Measurements from ENCODE around the gene ITGB7. TPM values are rescaled to one million over a fixed set of nuclear protein-coding genes. Genes with fewer than 3 reads are reported as not detected.

Gene ITGB7
- total and polyA plus RNA-seq, 11 donors: 0.12 to 11.6 (median 1.1) TPM

- WGBS, 4 donors: 95 to 98% (median 96%) methylated on average over 3 of the region's 3 CpGs
- Histone ChIP-seq H3K4me1 (peaks cover under 1 to 25% (median 14%) of the 10 kb centered on the region in 12 donors), H3K9me3 (no peaks in the 10 kb centered on the region), H3K27ac (no peak overlapping the region), H3K27me3 (no peaks in the 10 kb centered on the region), H3K36me3 (peaks cover 0 to 14% (median 4%) of the 10 kb centered on the region in 9 donors), H3K4me3 (no peak overlapping the region)
- DNase-seq (no peak), ATAC-seq (no peak)
- TF ChIP-seq POLR2A (IDR thresholded peaks at IDR 0.05): no peak
- TF ChIP-seq CTCF (IDR thresholded peaks at IDR 0.05): no peak
- intact Hi-C loops (cut with DNase I): no loop called here
Observed at GRCh38 chr12:53176750-53177149, 30.3 kb downstream of the ITGB7 start.

GRCh38 chr12:53174881-53175491 lies 32.1 kb downstream of the ITGB7 start:
- WGBS, 4 donors: 86 to 92% (median 88%) methylated on average over 4 of the region's 4 CpGs
- DNase-seq (no peak), ATAC-seq (peak in 1 of 4 donors; percentile 23)
- Histone ChIP-seq H3K9me3 (no peaks in the 10 kb centered on the region), H3K4me1 (peaks cover 0 to 16% (median 7%) of the 10 kb centered on the region in 12 donors), H3K27ac (no peak overlapping the region), H3K4me3 (no peak overlapping the region), H3K27me3 (no peaks in the 10 kb centered on the region), H3K36me3 (peaks cover 0 to 28% (median 8%) of the 10 kb centered on the region in 9 donors)
- TF ChIP-seq POLR2A (IDR thresholded peaks at IDR 0.05) (no peak), CTCF (IDR thresholded peaks at IDR 0.05) (peak in 2 of 12 donors; percentile 16 to 17)
- intact Hi-C loops (cut with DNase I): no loop called here

- no peak overlapping the region for H3K27ac ChIP-seq
- no peak overlapping the region for H3K4me3 ChIP-seq
- H3K4me1 ChIP-seq: peaks cover 0 to 6% (median 0%) of the 10 kb centered on the region in 12 donors
- no peak for TF ChIP-seq POLR2A (IDR thresholded peaks at IDR 0.05)
- no peak for TF ChIP-seq CTCF (IDR thresholded peaks at IDR 0.05)
- WGBS, 4 donors: 88 to 96% (median 93%) methylated on average over 7 to 10 of the region's 10 CpGs
- ATAC-seq (no peak), DNase-seq (no peak)
- H3K9me3 ChIP-seq: no peaks in the 10 kb centered on the region
- no peaks in the 10 kb centered on the region for H3K27me3 ChIP-seq
- peaks cover 0 to 33% (median 12%) of the 10 kb centered on the region in 9 donors for H3K36me3 ChIP-seq
- intact Hi-C loops (cut with DNase I): no loop called here
Observed at GRCh38 chr12:53173085-53173715, 33.9 kb downstream of the ITGB7 start.

GRCh38 chr12:53172352-53172751 lies 34.7 kb downstream of the ITGB7 start:
- Histone ChIP-seq H3K4me3 (no peak overlapping the region), H3K4me1 (peaks cover 0 to 6% (median 0%) of the 10 kb centered on the region in 12 donors), H3K36me3 (peaks cover 0 to 33% (median 20%) of the 10 kb centered on the region in 9 donors), H3K9me3 (no peaks in the 10 kb centered on the region), H3K27me3 (no peaks in the 10 kb centered on the region), H3K27ac (peak overlapping the region in 1 of 12 donors; percentile 30)
- no peak for ATAC-seq
- intact Hi-C loops (cut with DNase I): no loop called here
- no peak for TF ChIP-seq POLR2A (IDR thresholded peaks at IDR 0.05)
- no peak for TF ChIP-seq CTCF (IDR thresholded peaks at IDR 0.05)
- 91 to 96% (median 93%) methylated on average over 11 of the region's 11 CpGs for WGBS, 4 donors
- DNase-seq: no peak
